Large intestine (tissue), 3 donors: Measurements from ENCODE around the gene DCLK1. TPM values are rescaled to one million over a fixed set of nuclear protein-coding genes. Genes with fewer than 3 reads are reported as not detected.

ENCODE experiments used
- DNase-seq, 2 donors: peaks; one replicate each; pipeline versions ENCODE4 v3.0.0 to v3.0.0-alpha.2; 2013
- H3K27ac ChIP-seq: one replicate; pipeline ENCODE4 v1.5.1; 2013; ENCODE audit warnings: low read length
- H3K27me3 ChIP-seq: 2 replicates; pipeline ENCODE4 v1.6.1; 2013; ENCODE audit warnings: low read length; ENCODE audit not compliant: control insufficient read depth, insufficient read depth
- H3K36me3 ChIP-seq: 2 replicates; pipeline ENCODE4 v1.6.1; 2013; ENCODE audit warnings: low read length; ENCODE audit not compliant: control insufficient read depth, insufficient read depth
- H3K4me1 ChIP-seq: one replicate; pipeline ENCODE4 v1.6.1; 2013; ENCODE audit warnings: low read length; ENCODE audit not compliant: control insufficient read depth, insufficient read depth
- H3K4me3 ChIP-seq: one replicate; pipeline ENCODE4 v1.5.1; 2013; ENCODE audit warnings: low read length
- H3K9me3 ChIP-seq: one replicate; pipeline ENCODE4 v1.6.1; 2013; ENCODE audit warnings: mild to moderate bottlenecking, low read depth, low read length, moderate library complexity; ENCODE audit not compliant: control insufficient read depth
- whole genome bisulfite sequencing: methylation state at CpG from one replicate; pipeline ENCODE4 v1.1.5; 2013; ENCODE audit warnings: low lambda C conversion rate; ENCODE audit not compliant: insufficient coverage; 5-methylcytosine and 5-hydroxymethylcytosine counted together
- polyA plus RNA-seq: library from polyadenylated mRNA; unstranded; fragments of 120-200 nt; gene quantifications from one replicate; pipeline ENCODE4 v1.2.1, GENCODE V29; 2013

The DCLK1 gene
- polyA plus RNA-seq, 1 donor: 12.2 TPM

DNA sequence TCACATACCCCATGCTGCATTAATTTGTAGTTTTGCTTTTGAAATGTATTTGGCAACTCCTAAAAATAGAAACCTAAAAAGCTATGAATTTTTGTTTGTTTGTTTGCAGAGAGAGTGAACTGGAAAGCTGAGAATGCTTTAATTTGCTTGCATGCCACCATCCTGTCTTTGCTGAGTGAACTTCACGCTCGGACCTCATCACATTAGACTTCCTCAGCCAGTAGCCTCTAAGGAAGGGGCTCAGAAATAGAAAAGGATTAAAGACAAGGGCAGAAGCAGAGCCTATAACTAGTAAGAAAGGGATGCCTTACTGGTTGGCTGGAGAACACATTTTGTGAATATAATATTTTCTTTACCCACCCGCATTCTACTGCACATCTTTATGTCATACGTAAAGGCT is 275.1 kb downstream of the DCLK1 start:
- no peaks in the 10 kb centered on the region for H3K4me1 ChIP-seq
- no peak overlapping the region for H3K4me3 ChIP-seq
- peaks cover 2% of the 10 kb centered on the region for H3K27me3 ChIP-seq
- DNase-seq: no peak
- H3K9me3 ChIP-seq: no peaks in the 10 kb centered on the region
- H3K27ac ChIP-seq: no peak overlapping the region
- H3K36me3 ChIP-seq: no peaks in the 10 kb centered on the region
- WGBS: no CpG with 5 or more reads among the region's 4 CpGs

DNA sequence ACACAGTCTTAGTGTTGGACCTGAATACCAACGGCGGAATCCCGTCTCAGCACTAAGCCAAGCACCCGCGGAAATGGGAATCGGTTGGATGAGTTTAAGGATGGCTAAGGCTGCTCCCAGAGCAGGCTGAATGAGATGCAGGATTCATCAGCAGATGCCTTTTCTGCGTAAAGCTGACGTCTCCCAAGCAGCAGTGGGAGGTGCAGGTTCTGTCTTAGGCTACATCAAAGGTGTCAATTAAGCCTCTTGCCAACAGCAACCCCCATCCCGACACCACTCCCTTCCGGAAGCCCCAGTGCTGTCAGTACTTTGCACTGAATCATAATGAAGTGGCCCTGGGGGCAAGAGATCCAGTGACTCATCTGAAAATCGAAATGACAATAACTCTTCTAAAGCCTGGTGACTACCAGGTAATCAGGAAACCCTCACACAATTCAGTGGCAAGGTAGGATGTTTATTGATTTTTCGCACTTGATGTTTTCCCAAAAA is 275.6 kb downstream of the DCLK1 start:
- Histone ChIP-seq H3K27me3 (peaks cover 2% of the 10 kb centered on the region), H3K36me3 (no peaks in the 10 kb centered on the region), H3K4me3 (no peak overlapping the region), H3K4me1 (no peaks in the 10 kb centered on the region), H3K27ac (no peak overlapping the region), H3K9me3 (no peaks in the 10 kb centered on the region)
- WGBS: no CpG with 5 or more reads among the region's 12 CpGs
- DNase-seq: no peak

DNA sequence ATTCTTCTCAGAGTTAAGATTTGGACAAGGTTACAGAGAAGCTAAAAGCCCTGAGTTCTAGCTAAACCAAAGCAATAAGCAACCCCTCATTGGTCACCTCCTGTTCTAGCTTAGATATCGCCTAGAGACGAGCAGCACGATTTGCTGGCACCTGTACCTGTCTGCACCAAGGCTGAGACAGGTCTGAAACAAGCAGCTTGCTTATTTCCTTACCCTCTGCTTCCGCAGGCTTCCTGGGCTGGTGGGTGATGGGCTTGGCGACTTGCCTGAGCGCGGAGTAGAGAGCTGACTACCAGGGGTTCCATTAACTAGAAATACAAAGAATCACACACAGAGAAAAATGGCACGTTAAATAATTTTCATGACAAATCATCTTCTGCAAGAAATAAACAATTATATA is 276.9 kb downstream of the DCLK1 start:
- no peak for DNase-seq
- H3K4me1 ChIP-seq: no peaks in the 10 kb centered on the region
- 83% methylated on average over 1 of the region's 8 CpGs for WGBS
- no peak overlapping the region for H3K27ac ChIP-seq
- no peaks in the 10 kb centered on the region for H3K9me3 ChIP-seq
- H3K36me3 ChIP-seq: no peaks in the 10 kb centered on the region
- no peak overlapping the region for H3K4me3 ChIP-seq
- peaks cover 2% of the 10 kb centered on the region for H3K27me3 ChIP-seq

DNA sequence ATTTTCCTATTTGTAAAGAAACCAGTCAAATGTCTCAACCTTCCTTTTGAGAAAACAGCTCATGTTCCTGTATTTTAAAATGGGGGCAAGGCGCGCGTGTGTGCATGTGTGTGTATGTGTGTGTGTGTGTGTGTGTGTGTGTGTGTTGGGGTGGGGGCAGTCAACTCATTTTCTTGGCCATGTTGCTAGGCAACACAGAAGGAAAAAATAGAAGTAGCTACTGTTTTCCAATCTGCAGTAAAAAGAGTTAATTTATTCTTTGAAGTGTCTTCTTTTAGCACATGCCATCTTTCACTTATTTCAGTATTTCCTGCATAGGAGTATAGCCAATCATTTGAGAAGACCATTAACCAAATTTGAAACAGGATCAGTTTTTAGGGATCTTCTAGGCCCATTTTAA is 279.3 kb downstream of the DCLK1 start:
- H3K4me3 ChIP-seq: no peak overlapping the region
- H3K27me3 ChIP-seq: peaks cover 2% of the 10 kb centered on the region
- DNase-seq: no peak
- no CpG with 5 or more reads among the region's 3 CpGs for WGBS
- no peaks in the 10 kb centered on the region for H3K4me1 ChIP-seq
- no peaks in the 10 kb centered on the region for H3K9me3 ChIP-seq
- H3K36me3 ChIP-seq: no peaks in the 10 kb centered on the region
- no peak overlapping the region for H3K27ac ChIP-seq

DNA sequence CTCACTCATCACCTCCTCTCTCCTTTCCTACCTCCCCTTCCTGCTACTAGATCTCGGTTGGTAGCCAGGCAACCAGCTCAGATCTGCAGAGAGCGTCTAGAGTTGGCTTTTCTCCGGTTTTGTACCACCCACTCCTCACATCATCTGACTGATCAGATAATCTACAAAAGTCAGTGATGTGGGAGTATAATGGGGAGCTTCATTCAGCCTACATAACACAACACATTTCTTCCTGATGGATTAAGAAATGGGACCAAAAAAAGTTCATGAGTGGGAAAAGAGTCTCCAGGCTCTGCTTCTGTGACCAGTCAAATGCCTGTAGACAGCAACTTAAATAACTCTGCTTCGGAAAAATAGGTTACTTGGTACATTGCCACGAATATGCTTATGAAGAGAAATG is 279.8 kb downstream of the DCLK1 start:
- no peak overlapping the region for H3K27ac ChIP-seq
- 100% methylated on average over 2 of the region's 5 CpGs for WGBS

DNA sequence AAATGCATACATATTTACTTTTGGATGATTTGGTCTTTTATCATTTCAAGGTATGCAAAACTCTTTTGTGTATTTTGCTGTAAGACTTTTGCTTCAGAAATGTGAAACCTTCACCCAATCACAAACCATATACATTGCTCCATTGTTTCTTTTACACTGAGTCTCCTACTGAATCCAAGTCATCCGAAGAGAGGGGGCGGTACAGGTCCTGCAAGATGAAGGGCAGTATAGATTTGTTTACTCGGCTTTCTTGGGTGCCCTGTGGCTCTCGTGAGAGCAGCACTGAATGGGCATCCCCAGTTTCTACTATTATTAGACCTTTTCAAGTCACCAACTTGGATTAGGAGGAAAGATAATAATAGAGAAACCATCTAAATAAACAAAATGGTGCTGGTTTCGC is 280.6 kb downstream of the DCLK1 start:
- H3K4me3 ChIP-seq: no peak overlapping the region
- no peak for DNase-seq
- no peak overlapping the region for H3K27ac ChIP-seq

More for the DNA sequence above, 279.8 kb downstream of the DCLK1 start:
- no peak for DNase-seq
- H3K9me3 ChIP-seq: no peaks in the 10 kb centered on the region
- H3K4me1 ChIP-seq: no peaks in the 10 kb centered on the region
- H3K4me3 ChIP-seq: no peak overlapping the region
- peaks cover 2% of the 10 kb centered on the region for H3K27me3 ChIP-seq
- no peaks in the 10 kb centered on the region for H3K36me3 ChIP-seq

DNA sequence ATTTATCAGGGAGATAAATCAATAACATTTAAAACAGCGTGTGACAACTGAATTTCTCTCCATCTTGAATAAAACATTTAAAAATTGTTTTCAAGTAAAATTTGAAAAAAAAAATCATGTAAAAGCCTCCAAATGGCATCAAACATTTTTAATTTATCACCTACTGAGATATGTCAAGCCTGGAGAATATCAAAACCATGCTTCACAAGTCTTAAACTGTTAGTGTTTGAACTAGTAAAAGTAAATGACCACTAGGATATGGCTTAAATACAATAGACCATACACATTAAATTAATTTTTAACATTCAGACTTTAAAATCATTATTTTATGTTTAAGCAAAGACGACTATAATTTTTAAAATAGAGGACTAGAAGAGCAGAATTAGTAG is 281.9 kb downstream of the DCLK1 start:
- 88% methylated on average over 2 of the region's 2 CpGs for WGBS
- Histone ChIP-seq H3K9me3 (no peaks in the 10 kb centered on the region), H3K4me1 (no peaks in the 10 kb centered on the region), H3K27me3 (no peaks in the 10 kb centered on the region), H3K27ac (no peak overlapping the region), H3K4me3 (no peak overlapping the region), H3K36me3 (no peaks in the 10 kb centered on the region)
- no peak for DNase-seq

More for the DNA sequence above, 280.6 kb downstream of the DCLK1 start:
- Histone ChIP-seq H3K36me3 (no peaks in the 10 kb centered on the region), H3K9me3 (no peaks in the 10 kb centered on the region), H3K4me1 (no peaks in the 10 kb centered on the region), H3K27me3 (no peaks in the 10 kb centered on the region)
- WGBS: no CpG with 5 or more reads among the region's 5 CpGs

DNA sequence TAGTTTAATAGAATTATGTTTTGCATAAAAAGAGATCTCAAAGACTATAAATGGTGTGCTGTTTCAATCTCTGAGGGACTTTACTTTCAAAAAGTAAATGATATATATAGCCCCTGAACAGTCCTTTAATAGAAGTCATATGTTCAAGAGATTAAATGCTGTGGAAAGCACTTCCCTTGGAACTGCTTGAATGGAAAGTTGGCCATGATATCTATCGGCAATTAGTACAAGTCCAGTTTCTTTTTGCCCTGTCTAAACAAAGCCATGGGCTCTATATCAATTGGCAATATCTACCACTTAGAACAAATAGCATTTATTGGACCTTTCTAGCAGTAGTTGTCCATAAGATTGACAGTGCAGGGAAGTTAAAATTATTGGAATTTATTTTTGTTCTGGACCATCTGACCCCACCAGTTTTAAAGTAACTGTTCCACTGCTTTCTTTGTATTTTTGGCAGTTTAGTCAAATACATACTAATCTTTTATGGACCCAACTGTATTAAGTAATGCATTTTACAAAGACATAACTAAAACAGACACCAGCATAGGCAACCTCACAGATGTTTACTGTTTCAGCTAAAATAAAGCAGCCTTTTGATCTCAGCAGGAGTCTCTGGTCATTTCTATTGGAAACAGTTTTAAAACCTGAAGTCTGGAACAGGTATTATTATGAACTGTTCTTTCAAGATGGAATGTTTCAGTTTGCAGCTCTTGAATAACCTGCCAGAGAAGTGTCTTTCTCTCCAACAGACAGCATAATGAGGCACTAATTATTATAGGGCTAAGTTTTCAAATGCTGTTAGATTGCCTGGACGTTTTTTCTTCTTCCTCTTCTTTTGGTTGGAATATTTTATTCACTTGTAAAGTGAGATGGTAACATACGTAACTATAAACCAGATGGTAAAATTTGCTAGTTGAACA is 282.6 kb downstream of the DCLK1 start:
- Histone ChIP-seq H3K4me3 (no peak overlapping the region), H3K4me1 (no peaks in the 10 kb centered on the region), H3K9me3 (no peaks in the 10 kb centered on the region), H3K36me3 (no peaks in the 10 kb centered on the region), H3K27ac (no peak overlapping the region), H3K27me3 (no peaks in the 10 kb centered on the region)
- no peak for DNase-seq
- WGBS: 80% methylated on average over 1 of the region's 3 CpGs

DNA sequence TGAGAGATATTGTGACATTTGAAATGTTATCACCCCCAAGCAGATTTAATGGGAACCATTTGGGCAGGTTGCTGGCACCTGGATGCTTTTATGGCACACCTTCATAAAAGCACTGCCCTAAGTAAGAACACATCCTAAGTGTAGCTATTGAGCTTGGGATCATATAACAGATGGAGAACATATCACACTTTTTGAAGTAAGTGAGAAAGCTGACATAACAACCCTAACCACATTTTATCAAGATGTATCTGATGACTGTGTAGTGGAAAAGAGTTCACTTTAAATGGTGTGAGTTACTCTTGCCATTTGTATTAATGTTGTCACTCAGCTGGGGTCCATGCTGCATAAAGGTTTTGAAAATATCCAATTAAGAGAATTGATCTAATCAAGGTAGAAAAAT is 287.9 kb downstream of the DCLK1 start:
- no peaks in the 10 kb centered on the region for H3K4me1 ChIP-seq
- no peaks in the 10 kb centered on the region for H3K9me3 ChIP-seq
- no peaks in the 10 kb centered on the region for H3K27me3 ChIP-seq
- no peak overlapping the region for H3K27ac ChIP-seq
- no peak overlapping the region for H3K4me3 ChIP-seq
- H3K36me3 ChIP-seq: no peaks in the 10 kb centered on the region
- no peak for DNase-seq

DNA sequence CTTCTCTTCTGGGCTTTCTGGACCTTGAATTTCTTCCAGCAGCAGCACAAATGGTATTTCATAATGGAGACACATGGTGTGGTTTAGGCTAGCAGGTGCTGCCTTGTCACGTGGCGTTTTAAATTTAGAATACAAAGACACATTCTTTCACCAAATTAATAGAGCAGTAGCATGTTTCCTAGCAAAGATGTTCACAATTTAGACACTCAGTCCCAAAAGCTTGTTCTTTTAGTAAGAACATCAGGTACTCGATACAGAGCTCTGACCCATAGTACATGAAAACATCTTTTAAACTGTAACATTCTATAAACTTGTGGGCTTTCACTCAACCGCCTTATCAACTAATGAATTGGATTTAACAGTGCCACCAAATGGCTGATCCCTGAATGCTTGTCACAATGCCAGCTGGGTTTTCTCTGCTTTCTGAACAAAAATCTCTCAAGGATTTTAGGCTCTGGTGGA is 290.1 kb downstream of the DCLK1 start:
- Histone ChIP-seq H3K9me3 (no peaks in the 10 kb centered on the region), H3K4me3 (no peak overlapping the region), H3K27me3 (no peaks in the 10 kb centered on the region), H3K27ac (no peak overlapping the region), H3K4me1 (no peaks in the 10 kb centered on the region), H3K36me3 (no peaks in the 10 kb centered on the region)
- no peak for DNase-seq
- no CpG with 5 or more reads among the region's 4 CpGs for WGBS

DNA sequence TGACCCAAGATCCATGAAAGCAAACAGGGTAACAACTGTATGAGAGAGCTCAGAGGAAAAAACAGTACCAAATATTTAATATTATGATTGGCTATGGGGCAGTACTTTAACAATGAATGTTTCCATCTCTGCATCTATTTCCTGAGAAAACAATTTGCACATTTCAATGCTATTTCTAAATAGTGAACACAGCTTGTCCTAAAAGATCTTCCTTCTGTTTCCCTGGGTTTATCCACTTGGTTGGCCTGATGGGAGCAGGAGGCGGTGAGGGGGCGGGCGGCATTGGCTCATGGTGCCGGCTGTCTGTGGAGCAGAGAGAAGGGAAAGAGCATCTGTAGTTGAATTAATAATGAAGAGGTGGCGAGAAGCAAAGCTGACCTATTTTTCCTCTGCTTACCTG is 291.4 kb downstream of the DCLK1 start:
- no CpG with 5 or more reads among the region's 5 CpGs for WGBS

More for the DNA sequence above, 291.4 kb downstream of the DCLK1 start:
- DNase-seq: no peak
- H3K27me3 ChIP-seq: no peaks in the 10 kb centered on the region
- no peak overlapping the region for H3K4me3 ChIP-seq
- no peaks in the 10 kb centered on the region for H3K9me3 ChIP-seq
- no peaks in the 10 kb centered on the region for H3K36me3 ChIP-seq
- no peak overlapping the region for H3K27ac ChIP-seq
- no peaks in the 10 kb centered on the region for H3K4me1 ChIP-seq
